Upper lobe of right lung (tissue), 1 donor: ENCODE data around the gene SLC25A11. TPM values are rescaled to one million over a fixed set of nuclear protein-coding genes. Genes with fewer than 3 reads are reported as not detected.

ENCODE experiments used
- ATAC-seq: fragments of 200-7000 bp; cut with Tn5 transposase; one replicate; pipeline ENCODE4 v1.9.1; 2020; ENCODE audit warnings: mild to moderate bottlenecking, moderate library complexity
- DNase-seq: peaks from one replicate; pipeline ENCODE4 v3.0.0-alpha.2; 2020
- H3K27ac ChIP-seq: fragments of 200-600 bp; one replicate; pipeline ENCODE4 v1.8.0; 2022
- H3K27me3 ChIP-seq: fragments of 200-600 bp; one replicate; pipeline ENCODE4 v1.8.0; 2022; ENCODE audit warnings: mild to moderate bottlenecking
- H3K36me3 ChIP-seq: fragments of 200-600 bp; one replicate; pipeline ENCODE4 v1.8.0; 2022
- H3K4me1 ChIP-seq: fragments of 200-600 bp; one replicate; pipeline ENCODE4 v1.8.0; 2022
- H3K4me3 ChIP-seq: fragments of 200-600 bp; one replicate; pipeline ENCODE4 v1.8.0; 2022; ENCODE audit warnings: mild to moderate bottlenecking
- H3K9me3 ChIP-seq: fragments of 200-600 bp; one replicate; pipeline ENCODE4 v1.8.0; 2022
- CTCF ChIP-seq: fragments of 200-600 bp; IDR thresholded peaks from one replicate; pipeline ENCODE4 v1.8.0; 2022; ENCODE audit warnings: antibody characterized with exemption
- intact Hi-C: fragments of 100-400 bp; cut with DNase I; formaldehyde crosslinking; loops from one replicate; pipeline ENCODE4 v1.11.0; 2022
- total RNA-seq: library from RNA; stranded (reverse); fragmentation: NEBNext Ultra II Directional; extraction: Animal tissue kit (Norgen Biotek cat#: 25700); gene quantifications from one replicate; pipeline ENCODE4 v1.2.1, GENCODE V29; 2021
- donor health status: DM: no; HTN: yes; CAD: no; lungs with severe emphysema.

The SLC25A11 gene
- total RNA-seq, 1 donor from 2014 or later: 55.0 TPM

GRCh38 chr17:4972752-4973151 lies 32.9 kb upstream of the SLC25A11 start:
- H3K4me1 ChIP-seq: peaks cover 16% of the 10 kb centered on the region
- H3K36me3 ChIP-seq: peaks cover 66% of the 10 kb centered on the region
- no peak for ATAC-seq
- H3K9me3 ChIP-seq: no peaks in the 10 kb centered on the region
- intact Hi-C loops: no loop called here
- no peak overlapping the region for H3K4me3 ChIP-seq
- H3K27me3 ChIP-seq: no peaks in the 10 kb centered on the region
- no peak overlapping the region for H3K27ac ChIP-seq
- DNase-seq: no peak
- no peak for TF ChIP-seq CTCF

- Histone ChIP-seq H3K4me1 (peaks cover 16% of the 10 kb centered on the region), H3K36me3 (peaks cover 61% of the 10 kb centered on the region), H3K27me3 (no peaks in the 10 kb centered on the region), H3K4me3 (no peak overlapping the region), H3K27ac (no peak overlapping the region), H3K9me3 (no peaks in the 10 kb centered on the region)
- intact Hi-C loops: no loop called here
- DNase-seq: no peak
- no peak for ATAC-seq
- TF ChIP-seq CTCF: no peak
Observed at GRCh38 chr17:4972322-4972721, 32.5 kb upstream of the SLC25A11 start.

GRCh38 chr17:4971826-4972225 lies 32.0 kb upstream of the SLC25A11 start:
- TF ChIP-seq CTCF: no peak
- Histone ChIP-seq H3K27ac (no peak overlapping the region), H3K4me3 (no peak overlapping the region), H3K9me3 (no peaks in the 10 kb centered on the region), H3K36me3 (peaks cover 56% of the 10 kb centered on the region), H3K4me1 (peaks cover 16% of the 10 kb centered on the region), H3K27me3 (no peaks in the 10 kb centered on the region)
- intact Hi-C loops: no loop called here
- ATAC-seq (no peak), DNase-seq (no peak)

GRCh38 chr17:4970273-4970672 lies 30.4 kb upstream of the SLC25A11 start:
- ATAC-seq (no peak), DNase-seq (no peak)
- Histone ChIP-seq H3K27ac (peak overlapping the region; percentile 96), H3K9me3 (no peaks in the 10 kb centered on the region), H3K4me1 (peaks cover 25% of the 10 kb centered on the region), H3K4me3 (no peak overlapping the region), H3K27me3 (no peaks in the 10 kb centered on the region), H3K36me3 (peaks cover 41% of the 10 kb centered on the region)
- no peak for TF ChIP-seq CTCF
- intact Hi-C loops: no loop called here

GRCh38 chr17:4969551-4970173 lies 29.8 kb upstream of the SLC25A11 start:
- intact Hi-C loops: no loop called here
- Histone ChIP-seq H3K27me3 (no peaks in the 10 kb centered on the region), H3K9me3 (no peaks in the 10 kb centered on the region), H3K36me3 (peaks cover 39% of the 10 kb centered on the region), H3K4me3 (peak overlapping the region; percentile 71), H3K4me1 (peaks cover 25% of the 10 kb centered on the region), H3K27ac (peak overlapping the region; percentile 96)
- TF ChIP-seq CTCF: no peak
- DNase-seq (no peak), ATAC-seq (no peak)
